ENCODE data around the gene DACT2.
A peak's percentile ranks its signal among the peaks of the same experiment; 100 is the strongest.

DACT2 gene

DNA sequence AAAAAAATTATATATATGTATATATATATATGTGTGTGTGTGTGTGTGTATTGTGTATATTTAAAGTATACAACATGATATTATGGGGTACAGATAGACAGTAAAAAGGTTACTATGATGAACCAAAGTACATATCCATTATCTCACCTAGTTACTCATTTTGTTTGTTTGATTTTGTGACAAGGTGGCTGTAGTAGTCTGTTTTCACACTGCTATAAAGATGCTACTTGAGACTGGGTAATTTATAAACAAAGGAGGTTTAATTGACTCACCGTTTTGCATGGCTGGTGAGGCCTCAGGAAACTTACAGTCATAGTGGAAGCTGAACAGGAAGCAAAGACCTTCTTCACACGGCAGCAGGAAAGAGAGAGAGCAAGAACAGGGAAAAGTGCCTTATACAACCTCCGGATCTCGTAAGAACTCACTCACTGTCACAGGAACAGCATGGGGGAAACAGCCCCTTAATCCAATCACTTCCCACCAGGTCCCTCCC lies 30.2 kb upstream of the DACT2 start:
- no peak for DNase-seq

DNA sequence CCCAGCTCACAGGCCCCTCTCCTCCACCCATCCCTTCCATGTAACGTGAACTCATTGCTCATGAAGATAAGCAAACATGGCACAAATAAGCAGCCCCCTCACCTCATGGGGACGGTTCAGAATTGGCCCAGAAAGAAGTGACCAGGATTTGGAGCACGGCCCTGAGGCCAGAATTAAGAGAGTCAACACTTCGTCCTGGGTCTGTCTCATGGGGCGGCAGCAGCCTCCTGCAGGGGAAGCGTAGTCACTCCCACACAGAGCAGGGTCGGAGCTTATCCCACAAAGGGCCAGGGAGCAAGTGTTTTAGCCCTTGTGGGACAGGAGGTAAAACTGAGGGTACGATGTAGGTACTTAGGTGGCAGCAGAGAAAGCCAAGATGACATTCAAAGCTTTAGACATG lies 28.6 kb upstream of the DACT2 start:
- no peak for DNase-seq

DNA sequence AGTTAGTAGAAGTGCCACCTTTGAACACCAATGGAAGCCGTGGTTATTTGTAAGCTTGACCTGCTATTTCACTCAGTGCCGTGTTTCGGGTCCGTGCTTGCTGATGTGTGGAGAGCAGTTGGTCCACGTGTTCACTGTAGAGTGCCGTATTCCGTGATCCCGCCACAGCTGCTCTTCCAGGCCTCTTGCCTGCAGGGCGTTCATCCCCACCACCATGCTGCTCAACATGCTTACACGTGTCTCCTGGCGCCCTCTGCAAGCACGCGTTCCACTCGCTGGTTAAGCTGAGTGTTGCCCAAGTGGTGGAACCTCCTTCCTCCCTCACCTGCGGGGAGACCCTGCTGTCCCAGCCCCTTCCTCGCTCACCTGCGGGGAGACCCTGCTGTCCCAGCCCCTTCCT lies 28.0 kb upstream of the DACT2 start:
- no peak for DNase-seq

GRCh38 chr6:168347053-168347452 lies 27.5 kb upstream of the DACT2 start:
- no peak for DNase-seq

DNA sequence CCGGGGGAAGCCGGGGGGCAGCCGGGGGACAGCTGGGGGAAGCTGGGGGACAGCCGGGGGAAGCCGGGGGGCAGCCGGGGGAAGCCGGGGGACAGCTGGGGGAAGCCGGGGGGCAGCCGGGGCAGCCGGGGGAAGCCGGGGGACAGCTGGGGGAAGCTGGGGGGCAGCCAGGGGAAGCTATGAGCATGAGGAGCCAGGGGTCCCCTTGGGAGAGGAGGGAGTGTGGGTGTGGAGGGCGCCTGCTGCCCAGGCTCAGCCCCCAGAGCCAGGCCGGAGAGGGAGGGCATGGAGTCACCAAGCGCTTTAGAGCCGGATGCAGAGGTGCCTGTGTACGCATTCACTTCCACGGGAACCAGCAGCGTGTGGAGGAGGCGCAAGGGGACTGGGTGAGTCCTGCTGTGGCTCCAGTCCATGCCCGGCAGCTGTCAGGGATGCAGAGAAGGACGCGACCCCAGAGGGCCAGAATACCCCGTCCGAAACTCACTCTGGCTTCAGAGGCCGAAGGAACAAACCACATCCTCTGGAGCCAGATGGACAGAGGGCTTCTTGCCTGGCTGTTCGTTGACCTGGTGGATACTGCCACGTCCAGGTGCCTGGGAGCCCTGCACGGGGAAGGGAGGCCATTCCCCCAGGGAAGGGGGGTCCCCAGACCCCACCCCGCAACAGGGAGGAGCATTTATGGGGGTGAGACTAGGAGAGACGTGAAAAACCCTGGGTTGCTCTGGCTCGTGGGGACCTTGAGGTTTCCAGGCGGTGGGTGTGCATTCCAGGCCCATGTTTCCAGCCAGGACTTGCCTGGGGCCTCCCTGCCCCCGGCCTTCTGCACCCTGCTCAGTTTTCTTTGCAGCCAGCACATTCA lies 26.5 kb upstream of the DACT2 start:
- no peak for DNase-seq

DNA sequence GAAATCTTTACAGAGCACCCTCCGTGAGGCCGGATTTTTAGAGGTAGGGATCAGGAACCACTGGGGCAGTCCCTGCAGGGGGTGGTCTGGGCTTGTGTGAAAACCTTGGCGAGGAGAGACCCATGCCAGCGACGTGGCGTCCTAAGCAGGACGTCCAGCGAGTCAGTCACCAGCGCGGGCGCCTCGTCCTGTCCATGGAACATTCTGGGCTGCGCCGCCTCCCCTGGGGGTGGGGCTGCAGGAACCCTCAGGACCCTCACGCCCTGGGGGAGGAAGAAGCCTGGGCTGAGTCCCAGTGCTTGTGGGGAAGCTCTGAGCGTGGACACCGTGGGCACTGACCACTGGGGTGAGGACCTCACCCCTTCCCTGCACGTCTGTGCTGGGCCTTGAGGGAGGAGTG lies 25.7 kb upstream of the DACT2 start:
- DNase-seq = no peak

- no peak for DNase-seq
Measured at GRCh38 chr6:168344338-168344737, 24.8 kb upstream of the DACT2 start.

DNA sequence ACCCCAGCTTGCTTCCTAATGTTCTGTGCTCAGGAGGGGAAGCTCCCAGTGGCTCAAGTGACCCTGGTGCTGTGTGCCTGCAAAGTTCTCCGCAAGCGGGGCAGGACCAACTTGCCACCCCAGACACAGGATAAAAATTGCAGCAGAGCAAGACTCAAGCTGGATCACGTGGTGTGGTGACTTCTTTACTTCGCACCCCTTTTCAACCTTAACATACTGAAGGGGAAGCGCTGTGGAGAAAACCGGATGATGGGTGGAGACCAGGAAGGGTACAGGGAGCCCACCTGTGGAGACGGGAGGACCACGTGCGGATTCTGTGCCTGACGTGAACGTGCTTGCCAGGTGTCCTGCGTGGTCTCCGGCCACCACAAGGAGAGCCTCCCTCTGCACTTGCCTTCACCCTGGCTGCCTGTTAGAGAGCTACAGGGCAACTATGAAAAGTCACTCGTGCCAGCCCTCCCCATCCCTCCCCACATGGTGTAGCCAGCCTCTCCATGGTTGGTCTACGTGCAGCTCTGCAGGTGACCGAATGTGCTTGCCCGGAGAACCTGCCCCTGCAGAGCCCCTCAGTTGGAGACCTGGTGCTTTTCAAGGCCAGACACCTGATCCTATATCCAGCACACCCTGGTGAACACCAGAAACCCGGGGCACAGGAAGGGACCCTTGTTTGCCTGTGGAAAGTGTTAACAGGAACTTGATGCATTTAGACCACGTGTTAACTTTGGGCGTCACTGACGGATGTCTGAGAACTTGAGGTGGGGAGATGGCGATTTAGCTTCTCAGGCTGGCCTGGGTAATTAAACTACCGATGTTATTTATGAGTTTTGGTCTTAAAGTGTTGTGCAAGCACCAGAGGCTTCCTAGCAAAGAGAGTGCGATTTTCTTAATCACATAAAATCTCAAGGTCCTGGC lies 23.9 kb upstream of the DACT2 start:
- DNase-seq = no peak

GRCh38 chr6:168342636-168343035 lies 23.1 kb upstream of the DACT2 start:
- no peak for DNase-seq

DNA sequence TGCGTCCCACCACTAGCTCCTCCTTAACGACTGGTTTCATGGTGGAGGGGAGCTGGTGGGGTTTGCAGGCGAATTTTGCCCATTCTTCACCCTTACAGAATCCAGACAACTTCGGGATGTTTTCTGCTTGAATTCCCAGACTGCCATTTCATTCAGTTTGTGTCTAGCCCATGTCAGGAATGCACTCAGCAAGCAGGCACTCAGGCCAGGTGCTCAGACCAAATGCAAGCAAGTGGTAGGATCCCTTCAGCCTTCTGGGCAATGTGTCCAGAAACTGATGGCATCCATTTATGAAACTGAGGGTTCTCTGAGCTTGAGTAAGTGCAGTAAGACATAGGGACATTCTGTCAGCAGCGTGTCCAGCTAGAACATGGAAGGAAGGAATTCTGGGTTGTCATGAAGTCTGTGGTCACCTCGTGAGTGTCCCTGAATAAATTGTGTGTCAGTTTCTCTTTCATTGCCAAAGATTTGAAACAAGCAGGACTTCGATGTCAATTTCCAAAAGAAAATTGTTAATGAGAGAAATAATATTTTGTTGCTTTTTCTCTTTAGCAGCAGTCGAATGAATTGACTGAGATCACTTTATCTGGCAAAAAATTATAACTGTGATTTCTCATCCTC lies 21.8 kb upstream of the DACT2 start:
- DNase-seq = no peak

DNA sequence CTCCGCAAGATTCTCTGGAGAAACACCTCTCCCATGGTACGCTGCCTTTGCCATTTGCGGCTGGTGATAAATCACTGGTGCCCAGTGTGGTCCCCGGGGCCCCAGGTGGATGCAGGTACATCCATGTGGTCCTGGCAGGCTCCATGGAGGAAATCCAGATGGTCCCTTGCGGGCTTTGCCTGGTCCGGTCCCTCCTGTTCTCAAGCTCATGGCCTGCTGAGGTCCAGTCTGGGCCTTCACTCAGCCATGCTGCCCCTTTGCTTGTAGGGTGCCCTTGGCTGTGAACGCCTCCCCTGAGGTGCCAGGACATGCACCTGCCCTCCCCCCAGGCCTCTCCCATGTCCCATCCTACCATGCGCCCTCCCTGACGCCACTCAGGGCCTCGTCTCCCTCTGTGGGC lies 21.2 kb upstream of the DACT2 start:
- no peak for DNase-seq

GRCh38 chr6:168338777-168339176 lies 19.2 kb upstream of the DACT2 start:
- no peak for DNase-seq

GRCh38 chr6:168336967-168337366 lies 17.4 kb upstream of the DACT2 start:
- no peak for DNase-seq

GRCh38 chr6:168333989-168334388 lies 14.4 kb upstream of the DACT2 start:
- no peak for DNase-seq

DNA sequence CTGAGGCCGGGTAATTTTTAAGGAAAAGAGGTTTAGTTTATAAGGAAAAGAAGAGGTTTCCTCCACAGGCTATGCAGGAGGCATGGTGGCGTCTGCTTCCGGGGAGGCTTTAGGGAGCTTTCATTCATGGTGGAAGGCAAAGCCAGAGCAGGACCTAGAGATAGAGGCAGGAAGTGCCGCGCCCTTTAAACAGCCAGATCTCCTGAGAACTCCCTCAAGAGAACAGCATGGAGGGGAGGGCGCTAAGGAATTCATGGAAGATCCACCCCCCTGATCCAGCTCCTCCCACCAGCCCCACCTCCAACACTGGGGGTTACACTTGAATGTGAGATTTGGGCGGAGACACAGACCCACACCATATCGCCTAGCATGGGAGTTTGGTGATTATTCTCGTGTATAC lies 13.9 kb upstream of the DACT2 start:
- no peak for DNase-seq

- peak; percentile 14 for DNase-seq
Measured at GRCh38 chr6:168333039-168333438, 13.5 kb upstream of the DACT2 start.

- no peak for DNase-seq
Measured at GRCh38 chr6:168332020-168332419, 12.4 kb upstream of the DACT2 start.

DNA sequence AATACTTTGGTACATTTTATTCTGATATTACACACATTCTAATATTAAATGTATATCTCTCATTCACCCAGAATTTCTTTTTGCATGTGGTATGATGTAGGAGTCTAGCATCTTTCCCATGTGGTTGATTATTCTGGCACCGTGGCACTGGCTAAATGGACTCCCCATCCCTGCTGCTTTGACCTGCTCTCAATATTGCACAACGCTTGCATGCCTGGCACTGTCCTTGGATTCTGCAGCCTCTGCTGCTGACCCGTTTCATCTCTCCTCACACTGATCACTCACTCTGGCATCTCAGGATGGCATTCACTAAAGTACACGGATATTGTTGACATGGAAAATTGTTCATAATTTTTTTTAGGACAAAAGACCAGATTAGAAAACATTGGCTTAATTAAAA lies 11.5 kb upstream of the DACT2 start:
- no peak for DNase-seq

DNA sequence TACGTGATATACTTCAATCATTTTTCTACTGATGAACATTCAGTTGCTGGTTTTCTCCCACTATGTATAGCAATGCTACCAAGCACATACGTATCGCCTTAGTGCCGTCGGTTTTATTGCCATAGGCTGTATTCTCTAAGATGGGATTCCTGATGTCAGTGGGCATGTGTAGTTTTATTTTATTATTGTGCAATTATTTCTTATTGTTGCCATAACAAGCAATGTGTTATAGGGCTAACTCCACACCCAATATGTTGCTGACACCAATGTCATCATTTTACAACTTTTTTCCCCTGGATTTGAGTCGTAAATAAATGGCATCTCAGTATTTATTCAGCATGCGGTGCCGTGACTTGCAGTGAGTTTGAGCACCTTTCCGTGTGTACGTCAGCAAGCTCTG lies 10.8 kb upstream of the DACT2 start:
- DNase-seq = no peak

DNA sequence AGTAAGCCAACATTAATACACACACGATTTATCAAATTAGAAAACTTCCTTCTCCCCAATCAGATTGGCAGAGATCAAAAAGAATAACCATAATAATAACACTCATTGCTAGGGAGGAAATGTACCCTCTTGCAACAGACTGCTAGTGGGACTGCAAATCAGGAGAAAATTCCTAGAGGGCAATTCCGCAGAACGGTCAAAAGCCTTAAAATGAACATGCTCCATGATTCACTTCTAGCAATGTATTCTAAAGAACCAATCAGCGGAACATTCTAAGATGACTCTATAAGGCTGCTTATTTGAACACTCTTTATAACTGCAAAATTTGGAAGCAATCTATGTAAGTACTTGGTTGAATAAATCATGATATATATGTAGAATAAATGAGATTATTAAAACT lies 8.5 kb upstream of the DACT2 start:
- no peak for DNase-seq

DNA sequence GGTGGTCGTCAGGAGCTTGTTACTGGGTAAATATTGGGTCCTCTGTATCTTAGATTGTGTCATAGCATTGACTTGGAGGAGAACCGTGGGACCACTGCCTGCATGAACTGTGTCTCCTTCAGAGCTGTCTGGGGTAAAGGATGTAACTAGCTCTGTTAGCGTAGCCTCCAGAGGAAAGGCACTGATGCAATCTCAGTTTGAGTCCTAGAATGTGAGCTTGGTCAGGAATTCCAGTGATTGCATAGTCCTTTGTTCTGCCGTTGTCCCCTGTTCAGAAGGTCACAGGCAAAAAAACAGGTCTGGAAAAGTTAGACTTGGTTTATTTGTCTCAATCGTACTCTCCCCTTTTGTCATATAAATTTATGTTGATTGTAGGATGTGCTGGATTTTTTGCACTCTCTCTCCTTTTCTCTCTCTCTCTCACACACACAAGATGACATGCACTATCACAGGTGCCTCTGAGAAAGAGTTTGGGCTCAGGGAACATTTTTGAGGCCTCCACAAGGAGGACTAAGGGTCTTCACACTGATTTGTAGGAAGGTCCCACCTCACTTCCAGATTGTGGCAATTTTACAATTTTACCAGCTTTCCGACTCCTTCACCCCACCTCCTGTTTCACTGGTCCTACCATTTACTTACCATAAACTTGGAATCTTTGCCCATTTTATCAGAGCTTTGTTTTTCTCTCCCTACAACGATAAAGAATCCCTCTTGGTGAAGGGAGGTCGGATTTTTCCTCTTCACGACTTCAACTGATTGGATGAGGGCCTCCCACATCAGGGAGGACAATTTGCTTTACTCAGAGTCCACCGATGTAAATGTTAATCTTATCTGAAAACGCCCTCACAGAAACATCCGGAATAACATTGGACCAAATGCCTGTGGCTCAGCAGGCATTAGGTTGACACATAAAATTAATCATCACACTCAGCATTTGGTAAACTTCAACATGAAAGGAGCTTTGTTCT lies 7.0 kb upstream of the DACT2 start:
- DNase-seq = no peak

DNA sequence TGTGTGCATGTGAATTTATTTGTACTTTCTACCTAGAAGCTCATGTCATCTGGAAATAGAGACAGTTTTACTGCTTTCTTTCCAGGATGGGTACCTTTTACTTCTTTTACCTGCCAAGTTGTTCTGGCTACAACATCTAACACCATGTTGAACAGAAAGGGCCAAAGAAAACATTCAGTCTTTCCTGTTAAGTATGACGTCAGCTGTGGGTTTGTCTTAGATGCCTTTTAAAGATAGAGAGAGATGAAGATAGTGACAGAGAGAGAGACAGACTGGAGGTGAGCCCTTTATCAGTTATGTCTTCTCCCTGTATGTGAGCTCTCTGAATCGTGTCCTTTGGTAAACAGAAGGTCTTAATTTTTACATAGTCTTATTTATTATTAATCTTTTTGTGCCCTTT lies 3.4 kb upstream of the DACT2 start:
- no peak for DNase-seq
